GM10266 (cell line): ENCODE measurements around the gene TMEM158.

Experiments
- DNase-seq: peaks from one replicate; pipeline ENCODE4 v3.0.0; 2012; ENCODE audit errors: extremely low spot score
- TF ChIP-seq, protein P1 (sequence below): IDR thresholded peaks from 2 replicates; pipeline ENCODE4 v1.5.1; 2012; ENCODE audit warnings: mild to moderate bottlenecking, low read depth; ENCODE audit not compliant: control insufficient read depth, insufficient read depth; ENCODE audit errors: missing control alignments

Gene TMEM158

DNA sequence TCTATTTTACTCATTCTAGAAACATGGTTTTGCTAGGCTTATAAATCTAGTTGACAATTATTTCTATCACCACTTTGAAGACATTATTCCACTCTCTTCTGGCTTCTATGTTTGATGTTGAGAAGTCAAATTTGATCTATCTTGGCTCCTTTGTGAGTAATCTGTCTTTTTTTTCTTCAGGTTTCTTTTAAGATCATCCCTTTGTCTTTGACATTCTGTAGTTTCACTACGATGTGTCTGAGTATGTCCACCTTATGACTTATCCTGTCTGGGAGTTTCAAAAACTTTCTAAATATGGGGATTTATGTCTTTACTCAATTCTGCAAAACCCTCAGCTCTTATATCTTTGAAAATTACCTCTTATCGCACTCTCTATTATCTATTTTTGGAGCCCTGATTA is 41.0 kb upstream of the TMEM158 start:
- no peak for DNase-seq
- TF ChIP-seq, protein P1, sequence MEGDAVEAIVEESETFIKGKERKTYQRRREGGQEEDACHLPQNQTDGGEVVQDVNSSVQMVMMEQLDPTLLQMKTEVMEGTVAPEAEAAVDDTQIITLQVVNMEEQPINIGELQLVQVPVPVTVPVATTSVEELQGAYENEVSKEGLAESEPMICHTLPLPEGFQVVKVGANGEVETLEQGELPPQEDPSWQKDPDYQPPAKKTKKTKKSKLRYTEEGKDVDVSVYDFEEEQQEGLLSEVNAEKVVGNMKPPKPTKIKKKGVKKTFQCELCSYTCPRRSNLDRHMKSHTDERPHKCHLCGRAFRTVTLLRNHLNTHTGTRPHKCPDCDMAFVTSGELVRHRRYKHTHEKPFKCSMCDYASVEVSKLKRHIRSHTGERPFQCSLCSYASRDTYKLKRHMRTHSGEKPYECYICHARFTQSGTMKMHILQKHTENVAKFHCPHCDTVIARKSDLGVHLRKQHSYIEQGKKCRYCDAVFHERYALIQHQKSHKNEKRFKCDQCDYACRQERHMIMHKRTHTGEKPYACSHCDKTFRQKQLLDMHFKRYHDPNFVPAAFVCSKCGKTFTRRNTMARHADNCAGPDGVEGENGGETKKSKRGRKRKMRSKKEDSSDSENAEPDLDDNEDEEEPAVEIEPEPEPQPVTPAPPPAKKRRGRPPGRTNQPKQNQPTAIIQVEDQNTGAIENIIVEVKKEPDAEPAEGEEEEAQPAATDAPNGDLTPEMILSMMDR, result no peak

- DNase-seq, result no peak
- TF ChIP-seq, protein P1, result no peak
Measured at GRCh38 chr3:45261333-45262110, 35.4 kb upstream of the TMEM158 start.

GRCh38 chr3:45259133-45259532 is 33.0 kb upstream of the TMEM158 start:
- DNase-seq, result no peak
- TF ChIP-seq, protein P1, result no peak

- TF ChIP-seq, protein P1, result no peak
- DNase-seq, result no peak
Measured at GRCh38 chr3:45258317-45258716, 32.2 kb upstream of the TMEM158 start.

DNA sequence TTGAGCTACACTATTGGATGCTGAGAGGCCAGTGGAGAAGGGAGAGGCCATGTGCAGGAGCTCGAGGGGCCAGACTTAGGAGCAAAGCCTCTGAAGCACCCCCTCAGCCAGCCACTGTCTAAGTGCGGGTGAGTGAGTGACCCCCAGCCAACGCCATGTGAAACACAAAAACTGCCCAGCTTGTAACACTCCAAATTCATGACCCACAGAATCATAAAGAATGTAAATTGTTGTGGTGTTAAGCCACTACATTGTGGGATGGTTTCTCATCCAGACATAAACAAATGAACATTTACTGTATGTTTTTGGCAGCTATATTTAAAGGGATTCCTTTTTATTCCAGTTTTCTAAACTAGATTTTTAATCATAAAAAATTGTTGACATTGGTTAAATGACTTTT is 27.2 kb upstream of the TMEM158 start:
- TF ChIP-seq, protein P1, result no peak
- no peak for DNase-seq

DNA sequence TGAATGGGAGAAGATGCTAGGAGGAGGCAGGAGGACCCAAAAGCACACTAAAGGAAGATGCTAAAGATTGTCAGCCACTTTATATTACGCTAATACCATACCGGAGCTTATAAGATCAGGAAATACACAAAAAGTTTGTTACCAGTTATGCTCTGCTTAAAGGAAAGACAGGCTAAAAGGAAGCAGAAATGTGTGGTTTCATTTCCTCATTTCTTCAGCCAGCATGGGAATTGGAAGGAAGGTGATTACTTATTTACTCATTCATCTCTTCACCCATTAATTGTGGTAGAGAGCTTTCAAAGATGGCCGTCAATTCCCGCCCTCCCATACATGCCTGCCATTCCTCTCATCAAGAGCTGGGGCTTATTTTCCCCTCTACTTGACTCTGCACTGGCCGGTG is 26.7 kb upstream of the TMEM158 start:
- DNase-seq, result no peak
- TF ChIP-seq, protein P1, result no peak

DNA sequence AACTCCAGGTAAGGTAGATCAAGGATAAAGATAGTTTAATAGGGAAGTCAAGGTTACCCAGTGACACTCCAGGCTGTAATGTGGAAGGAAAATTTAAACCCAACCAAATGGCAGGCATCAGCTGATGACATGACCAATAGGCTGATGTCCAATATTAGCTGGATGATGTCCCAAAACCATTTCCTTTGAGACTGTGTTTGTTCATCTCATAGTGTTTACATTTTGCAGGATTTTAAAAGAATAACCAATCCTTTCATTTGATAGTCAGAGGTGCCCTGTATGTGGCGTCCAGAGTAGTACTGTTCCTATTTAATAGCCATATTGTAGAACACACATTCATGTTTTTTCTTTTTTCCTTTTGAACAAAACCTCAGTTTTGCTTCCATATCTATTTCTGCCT is 23.3 kb upstream of the TMEM158 start:
- TF ChIP-seq, protein P1, result no peak
- no peak for DNase-seq
